Effector CD8-positive, alpha-beta T cell (primary cell): ENCODE results near the gene CPSF3.

Experiments
- DNase-seq: peaks from one replicate; lab custom pipeline; 2025; lab: John Stamatoyannopoulos, UW

Gene CPSF3

DNA sequence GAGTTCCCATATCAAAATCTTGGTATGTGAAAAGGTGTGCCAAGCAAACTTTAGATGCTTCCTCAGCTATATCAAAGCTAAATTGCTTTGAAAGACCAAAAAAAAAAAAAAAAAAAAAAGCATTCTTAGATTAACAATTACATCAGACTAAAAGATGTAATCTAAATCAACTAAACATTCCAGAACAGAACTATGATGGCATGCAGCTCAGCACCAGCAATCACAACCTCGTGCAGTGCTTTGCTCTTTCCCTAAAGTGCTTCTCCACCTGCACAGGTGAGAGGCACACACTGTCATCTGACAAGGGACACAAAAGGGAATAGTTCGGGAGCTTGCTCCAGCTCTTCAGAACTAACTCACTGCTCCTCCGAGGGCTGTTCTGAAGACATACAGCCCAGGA lies 94.7 kb downstream of the CPSF3 start:
- DNase-seq, result no peak

- DNase-seq, result no peak
Observed at GRCh38 chr2:9518780-9519179, 95.3 kb downstream of the CPSF3 start.

- no peak for DNase-seq
Observed at GRCh38 chr2:9519250-9519649, 95.8 kb downstream of the CPSF3 start.
